Thyroid gland (tissue), 4 donors: ENCODE data around the gene ST6GALNAC3.

Experiments used
- CTCF ChIP-seq, 6 experiments: fragments of 200-600 bp in 3 of 6; fragments of 450-650 bp in 3 of 6; sonication (generic) in 3 of 6; IDR thresholded peaks; one replicate each; pipeline ENCODE4 v1.5.1; 2016 to 2019; ENCODE audit warnings: antibody characterized with exemption in 6 of 6, mild to moderate bottlenecking in 2 of 6, inconsistent platforms in 1 of 6, moderate library complexity in 1 of 6
- POLR2A ChIP-seq, 2 donors: fragments of 450-650 bp; IDR thresholded peaks; one replicate each; pipeline ENCODE4 v1.6.1; 2017; ENCODE audit warnings: antibody characterized with exemption in 2 of 2, mild to moderate bottlenecking in 2 of 2, moderate library complexity in 1 of 2

GRCh38 chr1:76278711-76279100 is 204.2 kb downstream of the ST6GALNAC3 start:
- TF ChIP-seq CTCF (IDR thresholded peaks at IDR 0.05) (no peak), POLR2A (IDR thresholded peaks at IDR 0.05) (no peak)
